ENCODE measurements around the gene UNC5B.

DNA sequence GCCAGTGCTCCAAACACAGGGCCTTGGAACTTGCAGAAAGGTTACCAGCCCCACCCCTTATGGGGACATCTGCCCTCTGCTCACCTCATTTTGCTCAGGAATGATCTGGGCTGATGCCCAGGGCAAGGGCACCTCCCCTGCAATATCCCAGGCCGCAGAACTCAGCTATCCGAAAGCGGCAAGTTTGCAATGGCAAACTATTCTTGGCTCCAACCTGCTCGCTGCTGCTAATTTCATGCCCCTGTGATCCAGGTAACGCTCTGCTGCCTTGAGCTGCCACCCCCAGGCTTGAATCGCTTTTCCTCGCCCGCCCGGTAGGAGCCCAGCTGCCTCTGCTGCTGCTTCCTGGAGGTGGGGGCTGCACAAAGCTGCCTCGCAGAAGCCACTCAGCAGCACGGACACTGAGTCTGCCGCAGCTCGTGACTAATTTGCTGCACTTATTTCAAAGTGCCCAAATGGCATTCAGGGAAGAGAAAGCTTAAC lies 124.9 kb downstream of the UNC5B start:
- TF ChIP-seq GATA2 (IDR thresholded peaks at IDR 0.05; ENCODE audit: low read depth, low read length) (no peak), GATA3 (IDR thresholded peaks at IDR 0.05; ENCODE audit: low read depth, low read length) (no peak)

Data from SH-SY5Y (cell line).